Epithelial cell of proximal tubule (primary cell): ENCODE measurements around the gene ACSF3. TPM values are rescaled to one million over a fixed set of nuclear protein-coding genes. Genes with fewer than 3 reads are reported as not detected.

Source experiments
- DNase-seq: peaks from one replicate; pipeline ENCODE4 v3.0.0-alpha.2; 2011; ENCODE audit warnings: low read depth
- H3K4me3 ChIP-seq: 2 replicates; pipeline ENCODE4 v1.5.1; 2011; ENCODE audit warnings: low read depth, mild to moderate bottlenecking, low read length
- total RNA-seq: library from RNA; depleted of rRNA; stranded (reverse); fragments of >200 nt; gene quantifications from 2 replicates; pipeline ENCODE4 v1.2.3, GENCODE V29; 2015
- TF ChIP-seq, protein P1 (sequence below): conservative IDR thresholded peaks from 2 replicates; pipeline ENCODE4 v1.5.1; 2012; ENCODE audit warnings: low read depth, mild to moderate bottlenecking, low read length

The ACSF3 gene
- total RNA-seq, 1 donor from 2014 or later = 16.5 TPM

DNA sequence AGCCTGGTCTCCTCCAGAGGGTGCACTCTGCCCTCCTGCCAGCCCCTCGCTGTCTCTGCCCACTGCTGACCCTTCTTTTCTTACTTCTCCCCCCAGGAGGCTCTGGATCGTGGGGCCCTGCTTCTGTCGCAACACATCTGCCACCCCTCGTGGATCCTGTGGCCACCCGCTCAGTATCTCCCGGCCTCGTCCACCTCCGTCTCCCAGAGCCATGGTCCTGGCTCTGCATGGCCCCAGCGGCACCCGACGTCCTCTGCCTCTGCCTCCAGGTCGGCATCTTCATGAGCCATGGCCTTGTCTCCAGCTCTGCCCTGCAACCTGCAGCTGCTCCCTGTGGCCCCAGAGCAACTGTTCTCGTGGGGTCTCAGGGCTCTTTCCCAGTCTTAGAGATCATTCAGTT lies 12.1 kb upstream of the ACSF3 start:
- DNase-seq = no peak
- H3K4me3 ChIP-seq = no peak overlapping the region
- TF ChIP-seq, protein P1, sequence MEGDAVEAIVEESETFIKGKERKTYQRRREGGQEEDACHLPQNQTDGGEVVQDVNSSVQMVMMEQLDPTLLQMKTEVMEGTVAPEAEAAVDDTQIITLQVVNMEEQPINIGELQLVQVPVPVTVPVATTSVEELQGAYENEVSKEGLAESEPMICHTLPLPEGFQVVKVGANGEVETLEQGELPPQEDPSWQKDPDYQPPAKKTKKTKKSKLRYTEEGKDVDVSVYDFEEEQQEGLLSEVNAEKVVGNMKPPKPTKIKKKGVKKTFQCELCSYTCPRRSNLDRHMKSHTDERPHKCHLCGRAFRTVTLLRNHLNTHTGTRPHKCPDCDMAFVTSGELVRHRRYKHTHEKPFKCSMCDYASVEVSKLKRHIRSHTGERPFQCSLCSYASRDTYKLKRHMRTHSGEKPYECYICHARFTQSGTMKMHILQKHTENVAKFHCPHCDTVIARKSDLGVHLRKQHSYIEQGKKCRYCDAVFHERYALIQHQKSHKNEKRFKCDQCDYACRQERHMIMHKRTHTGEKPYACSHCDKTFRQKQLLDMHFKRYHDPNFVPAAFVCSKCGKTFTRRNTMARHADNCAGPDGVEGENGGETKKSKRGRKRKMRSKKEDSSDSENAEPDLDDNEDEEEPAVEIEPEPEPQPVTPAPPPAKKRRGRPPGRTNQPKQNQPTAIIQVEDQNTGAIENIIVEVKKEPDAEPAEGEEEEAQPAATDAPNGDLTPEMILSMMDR = no peak

DNA sequence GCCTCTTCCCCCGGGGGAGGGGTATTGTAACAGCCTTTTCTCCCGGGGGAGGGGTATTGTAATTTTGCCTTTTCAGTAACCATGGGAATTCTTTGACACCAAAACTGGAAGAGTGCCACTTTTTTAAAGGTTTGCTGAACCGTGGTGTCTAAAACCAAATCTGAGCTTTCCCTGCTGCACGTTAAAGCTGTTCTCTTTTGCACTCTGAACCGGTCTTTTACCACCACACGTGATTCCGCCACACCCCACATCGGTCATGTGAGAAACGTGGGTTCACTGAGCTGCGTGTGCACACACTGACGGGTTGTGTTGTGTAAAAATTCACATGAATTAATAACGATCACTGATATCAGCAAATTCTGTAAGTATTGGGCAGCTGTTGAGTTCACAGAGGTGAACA lies 9.2 kb upstream of the ACSF3 start:
- TF ChIP-seq, protein P1 = no peak
- no peak overlapping the region for H3K4me3 ChIP-seq
- no peak for DNase-seq

DNA sequence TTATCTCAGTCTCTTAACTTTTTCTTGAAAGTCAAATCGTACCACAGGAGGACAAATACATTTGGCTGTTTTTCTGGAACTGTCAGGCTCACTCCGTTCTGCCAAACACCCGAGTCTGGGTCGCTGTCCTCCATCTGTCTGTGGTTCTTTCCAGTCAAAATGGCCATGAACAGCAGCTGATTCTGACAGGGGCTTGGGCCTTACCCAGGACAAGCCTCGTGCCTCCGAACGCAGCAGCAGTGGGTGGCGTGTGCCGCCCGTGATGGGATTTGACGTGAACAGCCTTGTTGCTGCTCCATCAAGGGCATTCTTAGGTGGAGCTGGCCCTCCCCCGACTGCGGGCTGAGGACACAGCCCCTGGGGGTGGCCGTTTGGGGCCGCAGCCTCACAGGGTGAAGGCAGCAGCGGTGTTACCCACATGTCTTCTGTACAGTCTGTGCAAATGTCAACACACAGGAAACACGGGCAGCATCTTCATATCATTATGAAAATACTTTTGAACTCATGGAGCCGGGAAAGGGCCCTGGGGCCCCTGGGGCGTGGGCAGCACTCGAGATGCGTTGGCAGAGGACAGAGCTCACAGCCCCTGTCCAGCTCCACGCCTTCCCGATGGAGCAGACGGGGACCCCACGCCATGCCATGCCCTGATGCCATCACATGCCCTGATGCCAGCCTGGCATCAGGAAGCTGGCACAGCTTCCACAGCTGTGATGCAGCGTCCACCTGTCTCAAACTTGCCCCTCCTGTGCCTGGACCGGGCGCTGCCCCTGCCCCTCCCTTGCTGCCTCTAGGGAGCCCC lies 8.6 kb upstream of the ACSF3 start:
- H3K4me3 ChIP-seq = no peak overlapping the region
- DNase-seq = no peak
- TF ChIP-seq, protein P1 = no peak

DNA sequence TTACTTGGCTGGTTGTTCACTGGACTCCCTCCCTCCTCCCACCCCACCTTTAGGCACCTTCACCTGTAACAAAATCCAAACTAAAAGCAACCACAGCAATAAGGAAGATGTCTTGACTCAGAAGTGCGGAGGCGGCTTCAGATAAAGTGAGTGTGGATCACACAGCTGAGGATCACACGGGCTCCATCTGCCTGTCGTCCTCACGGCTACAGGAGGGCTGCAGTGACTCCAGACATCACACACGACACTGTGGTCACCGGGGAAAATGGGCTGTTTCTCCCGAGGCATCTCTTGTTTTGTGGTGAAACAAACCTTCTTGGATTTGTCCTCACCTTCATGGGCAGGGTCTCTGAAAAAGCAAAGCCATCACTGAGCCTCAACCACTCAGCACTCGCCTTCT lies 7.9 kb upstream of the ACSF3 start:
- H3K4me3 ChIP-seq = no peak overlapping the region
- TF ChIP-seq, protein P1 = no peak
- DNase-seq = no peak

DNA sequence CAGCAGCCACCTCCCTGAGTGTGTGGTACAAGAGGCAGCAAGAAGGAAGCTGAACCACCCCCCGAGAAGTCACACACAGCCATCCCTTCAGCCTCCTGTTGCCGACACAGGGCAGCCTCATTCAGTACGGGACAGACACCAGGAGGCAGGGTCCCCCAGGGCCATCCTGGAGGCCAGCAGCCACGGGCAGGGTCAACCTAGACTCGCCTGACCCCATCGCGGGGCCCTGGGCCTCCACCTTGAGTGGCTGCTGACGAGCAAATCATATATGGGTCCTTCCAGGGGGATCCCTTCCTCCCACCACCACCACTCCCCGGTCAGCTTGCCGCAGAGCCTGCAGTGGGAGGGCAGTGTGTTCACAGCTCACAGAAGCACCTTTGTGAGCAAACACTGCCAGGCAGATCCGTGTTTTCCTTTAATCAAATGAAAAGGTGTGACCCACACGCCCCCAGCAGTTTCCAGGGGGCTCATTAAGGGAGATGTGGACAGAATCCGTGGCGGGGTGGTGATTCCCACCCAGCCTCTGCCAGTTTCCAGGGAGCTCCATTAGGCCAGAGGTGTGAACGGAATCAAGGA lies 5.6 kb upstream of the ACSF3 start:
- TF ChIP-seq, protein P1 = no peak
- no peak for DNase-seq
- H3K4me3 ChIP-seq = no peak overlapping the region

DNA sequence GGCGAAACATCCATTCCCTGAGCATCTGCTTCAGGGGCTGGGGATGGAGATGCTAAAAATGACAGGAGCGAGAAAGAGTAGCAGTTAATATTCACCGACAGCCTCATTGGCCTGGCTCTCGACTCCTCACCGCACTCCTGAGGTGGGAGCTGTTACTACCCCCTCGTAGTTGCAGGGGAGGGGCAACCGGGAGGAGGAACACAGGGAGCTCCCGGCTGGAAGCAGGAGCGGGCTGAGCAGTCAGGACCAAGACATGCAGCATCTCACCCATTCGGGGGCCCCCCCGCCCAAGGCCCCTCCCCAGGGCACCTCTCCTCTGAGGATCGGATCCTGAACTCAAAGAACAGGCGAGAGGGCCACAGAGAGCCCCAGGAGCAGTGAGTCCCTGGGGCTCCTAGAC lies 4.5 kb upstream of the ACSF3 start:
- TF ChIP-seq, protein P1 = no peak
- no peak for DNase-seq
- H3K4me3 ChIP-seq = no peak overlapping the region
